ENCODE data around the gene CPA4. TPM values are rescaled to one million over a fixed set of nuclear protein-coding genes. Genes with fewer than 3 reads are reported as not detected.
A peak's percentile ranks its signal among the peaks of the same experiment; 100 is the strongest.

The CPA4 gene
- total RNA-seq, 1 donor from 2014 or later: not detected

DNA sequence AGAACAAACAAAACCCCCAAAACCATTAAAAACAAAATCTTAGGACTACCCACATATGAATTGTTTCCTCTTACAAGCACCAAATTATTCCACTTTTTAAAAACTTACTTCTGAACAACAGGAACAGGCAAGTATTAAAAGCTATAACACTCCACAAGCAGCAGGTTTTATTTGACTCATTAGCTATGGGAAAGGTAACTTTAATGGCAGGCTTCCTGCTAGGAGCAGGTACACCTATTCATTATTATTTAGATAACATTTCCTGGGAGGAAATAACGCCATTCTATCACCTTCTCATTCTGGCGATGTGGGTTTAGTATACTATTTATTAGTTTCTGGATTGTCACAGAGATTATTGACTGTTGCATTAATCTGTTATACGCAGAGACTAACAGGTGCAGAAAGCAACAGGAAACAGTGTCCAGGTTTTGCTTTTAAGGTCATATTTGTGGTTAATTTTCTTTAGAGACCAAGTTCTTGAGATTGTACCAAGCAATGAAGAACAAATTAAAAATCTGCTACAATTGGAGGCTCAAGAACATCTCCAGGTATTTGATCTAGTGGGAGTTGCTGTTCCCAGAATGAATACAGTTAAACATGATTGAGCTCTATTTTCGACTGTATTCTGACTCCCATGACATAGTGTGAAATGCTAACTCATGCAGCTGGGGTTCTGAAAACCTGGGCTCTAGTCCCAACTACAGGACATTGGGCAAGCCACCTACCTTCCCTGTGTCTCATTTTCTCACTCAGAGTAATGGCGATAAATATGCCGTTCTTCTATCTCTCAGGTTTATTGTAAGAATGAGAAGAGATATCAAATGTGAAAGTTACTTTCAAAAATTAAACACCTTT, 24.3 kb upstream of the CPA4 start:
- no peaks in the 10 kb centered on the region for H3K9me3 Mint-ChIP-seq (ENCODE audit: unreplicated experiment)
- H3K36me3 Mint-ChIP-seq (ENCODE audit: low read depth, unreplicated experiment): no peaks in the 10 kb centered on the region
- DNase-seq (ENCODE audit: low spot score): no peak
- TF ChIP-seq, protein P1, sequence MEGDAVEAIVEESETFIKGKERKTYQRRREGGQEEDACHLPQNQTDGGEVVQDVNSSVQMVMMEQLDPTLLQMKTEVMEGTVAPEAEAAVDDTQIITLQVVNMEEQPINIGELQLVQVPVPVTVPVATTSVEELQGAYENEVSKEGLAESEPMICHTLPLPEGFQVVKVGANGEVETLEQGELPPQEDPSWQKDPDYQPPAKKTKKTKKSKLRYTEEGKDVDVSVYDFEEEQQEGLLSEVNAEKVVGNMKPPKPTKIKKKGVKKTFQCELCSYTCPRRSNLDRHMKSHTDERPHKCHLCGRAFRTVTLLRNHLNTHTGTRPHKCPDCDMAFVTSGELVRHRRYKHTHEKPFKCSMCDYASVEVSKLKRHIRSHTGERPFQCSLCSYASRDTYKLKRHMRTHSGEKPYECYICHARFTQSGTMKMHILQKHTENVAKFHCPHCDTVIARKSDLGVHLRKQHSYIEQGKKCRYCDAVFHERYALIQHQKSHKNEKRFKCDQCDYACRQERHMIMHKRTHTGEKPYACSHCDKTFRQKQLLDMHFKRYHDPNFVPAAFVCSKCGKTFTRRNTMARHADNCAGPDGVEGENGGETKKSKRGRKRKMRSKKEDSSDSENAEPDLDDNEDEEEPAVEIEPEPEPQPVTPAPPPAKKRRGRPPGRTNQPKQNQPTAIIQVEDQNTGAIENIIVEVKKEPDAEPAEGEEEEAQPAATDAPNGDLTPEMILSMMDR (IDR thresholded peaks at IDR 0.05; ENCODE audit: unreplicated experiment): no peak
- H3K4me1 Mint-ChIP-seq (ENCODE audit: unreplicated experiment): peaks cover 34% of the 10 kb centered on the region
- no peak overlapping the region for H3K27ac Mint-ChIP-seq (ENCODE audit: unreplicated experiment)
- no peak overlapping the region for H3K4me3 Mint-ChIP-seq (ENCODE audit: unreplicated experiment)
- peaks cover 2% of the 10 kb centered on the region for H3K27me3 Mint-ChIP-seq (ENCODE audit: unreplicated experiment)

DNA sequence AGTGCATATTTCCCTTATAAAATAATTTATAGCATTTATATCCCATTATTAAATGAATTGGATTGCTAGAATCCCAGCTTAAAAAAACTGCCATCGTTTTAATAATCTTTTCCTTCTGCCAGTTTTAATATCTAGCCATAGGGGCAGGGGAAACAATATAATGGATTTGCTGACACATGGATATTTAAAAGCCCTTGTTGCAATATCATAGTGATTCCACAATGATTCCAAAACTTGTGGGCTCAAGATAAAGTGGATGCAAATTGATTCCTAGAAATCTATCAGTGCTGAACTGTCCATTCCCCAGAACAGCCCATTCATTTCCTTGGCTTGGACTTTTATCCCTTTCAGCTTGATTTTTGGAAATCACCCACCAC, 23.7 kb upstream of the CPA4 start:
- no peak for DNase-seq (ENCODE audit: low spot score)
- Mint-ChIP-seq H3K27me3 (ENCODE audit: unreplicated experiment) (peaks cover 4% of the 10 kb centered on the region), H3K9me3 (ENCODE audit: unreplicated experiment) (no peaks in the 10 kb centered on the region), H3K4me1 (ENCODE audit: unreplicated experiment) (peaks cover 38% of the 10 kb centered on the region), H3K36me3 (ENCODE audit: low read depth, unreplicated experiment) (no peaks in the 10 kb centered on the region), H3K4me3 (ENCODE audit: unreplicated experiment) (no peak overlapping the region), H3K27ac (ENCODE audit: unreplicated experiment) (no peak overlapping the region)
- TF ChIP-seq, protein P1 (IDR thresholded peaks at IDR 0.05; ENCODE audit: unreplicated experiment): no peak

DNA sequence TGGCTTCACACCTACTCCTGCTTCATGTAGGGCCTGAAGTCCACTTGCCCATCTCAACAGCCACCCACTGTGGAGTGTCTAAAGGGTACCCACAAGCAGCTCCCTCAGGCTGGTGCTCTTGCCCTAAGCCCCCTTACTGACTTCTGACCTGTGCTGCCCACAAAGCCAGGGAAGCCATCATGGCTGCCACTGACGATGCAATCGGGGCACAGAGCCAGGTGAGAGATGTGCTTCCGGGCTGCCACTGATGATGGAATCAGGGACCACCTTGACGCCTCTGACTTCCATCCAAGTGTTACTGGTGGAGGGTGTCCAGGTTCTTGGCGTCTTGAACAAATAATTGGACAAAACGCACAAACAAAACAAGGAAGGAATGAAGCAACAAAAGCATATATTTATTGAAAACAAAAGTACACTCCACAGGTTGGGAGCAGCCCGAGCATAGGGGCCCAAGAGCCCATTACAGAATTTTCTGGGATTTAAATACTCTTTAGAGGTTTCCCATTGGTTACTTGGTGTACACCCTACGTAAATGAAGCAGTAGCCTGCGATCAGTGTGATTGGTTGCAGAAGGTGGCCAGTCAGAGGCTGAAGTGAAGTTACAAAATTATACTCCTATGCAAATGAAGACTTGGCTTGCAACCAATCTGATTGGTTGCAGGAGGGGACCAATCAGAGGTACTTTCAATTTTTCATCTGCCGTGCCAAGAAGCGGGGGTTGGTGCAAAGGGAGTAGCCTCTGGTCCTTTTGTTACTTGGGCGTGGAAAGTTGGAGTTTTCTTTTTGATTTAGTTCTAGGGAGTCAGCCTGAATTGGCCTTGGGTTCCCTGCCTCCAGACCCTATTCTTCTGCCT, 21.8 kb upstream of the CPA4 start:
- peaks cover 41% of the 10 kb centered on the region for H3K4me1 Mint-ChIP-seq (ENCODE audit: unreplicated experiment)
- no peaks in the 10 kb centered on the region for H3K9me3 Mint-ChIP-seq (ENCODE audit: unreplicated experiment)
- H3K27ac Mint-ChIP-seq (ENCODE audit: unreplicated experiment): no peak overlapping the region
- TF ChIP-seq, protein P1 (IDR thresholded peaks at IDR 0.05; ENCODE audit: unreplicated experiment): no peak
- no peak for DNase-seq (ENCODE audit: low spot score)
- peaks cover 2% of the 10 kb centered on the region for H3K27me3 Mint-ChIP-seq (ENCODE audit: unreplicated experiment)
- H3K4me3 Mint-ChIP-seq (ENCODE audit: unreplicated experiment): no peak overlapping the region
- no peaks in the 10 kb centered on the region for H3K36me3 Mint-ChIP-seq (ENCODE audit: low read depth, unreplicated experiment)

DNA sequence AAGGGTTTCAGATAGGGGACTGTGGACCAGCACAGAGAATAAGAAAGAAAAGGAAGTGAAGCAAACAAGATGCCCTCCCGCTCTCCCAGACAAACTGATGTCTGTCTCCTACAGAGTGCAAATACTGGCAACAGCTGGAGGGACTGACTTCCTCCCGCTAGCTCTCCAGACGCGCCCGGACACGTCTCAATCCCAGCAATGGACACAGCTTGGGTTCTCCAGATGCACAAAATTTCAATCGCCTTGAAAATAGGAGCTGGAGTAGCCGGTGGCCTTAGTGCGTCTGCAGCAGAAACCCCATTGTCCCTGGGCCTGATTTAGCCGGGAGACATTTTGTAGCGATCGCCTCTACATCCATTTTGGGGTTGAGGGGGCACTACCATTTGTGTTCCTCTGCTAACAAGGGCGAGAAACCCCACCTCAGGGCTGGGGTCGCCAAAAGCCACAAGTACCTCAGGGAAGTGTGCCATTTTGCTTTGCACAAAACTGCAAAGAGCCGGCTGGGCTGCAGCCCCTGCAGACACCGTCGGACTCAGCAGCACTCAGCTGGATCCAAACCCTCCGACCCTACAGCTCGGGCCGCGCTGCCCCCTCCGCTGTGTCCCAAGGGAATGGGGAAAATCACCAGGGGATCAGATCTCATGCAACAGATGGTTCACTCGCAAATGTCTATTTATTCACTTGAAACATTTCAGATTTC, 20.4 kb upstream of the CPA4 start:
- Mint-ChIP-seq H3K36me3 (ENCODE audit: low read depth, unreplicated experiment) (no peaks in the 10 kb centered on the region), H3K4me1 (ENCODE audit: unreplicated experiment) (peaks cover 41% of the 10 kb centered on the region), H3K27me3 (ENCODE audit: unreplicated experiment) (peaks cover 2% of the 10 kb centered on the region), H3K27ac (ENCODE audit: unreplicated experiment) (peak overlapping the region; percentile 52), H3K4me3 (ENCODE audit: unreplicated experiment) (no peak overlapping the region), H3K9me3 (ENCODE audit: unreplicated experiment) (no peaks in the 10 kb centered on the region)
- TF ChIP-seq, protein P1 (IDR thresholded peaks at IDR 0.05; ENCODE audit: unreplicated experiment): no peak
- DNase-seq (ENCODE audit: low spot score): peak; percentile 18
